GM12878 (cell line): ENCODE measurements around the gene CLDN6. TPM values are rescaled to one million over a fixed set of nuclear protein-coding genes. Genes with fewer than 3 reads are reported as not detected.
A peak's percentile ranks its signal among the peaks of the same experiment; 100 is the strongest.

ENCODE experiments used
- CEBPB ChIP-seq, 2 experiments: fragments of 150-350 bp in 1 of 2; IDR thresholded peaks; 2 replicates each; pipeline ENCODE4 v1.6.1; 2012 to 2014; ENCODE audit warnings: low read depth in 2 of 2, low read length in 2 of 2, borderline replicate concordance in 1 of 2, inconsistent platforms in 1 of 2
- CREM ChIP-seq: IDR thresholded peaks from 2 replicates; pipeline ENCODE4 v1.6.1; 2014; ENCODE audit warnings: antibody characterized with exemption, low read depth
- EGR1 ChIP-seq, 2 experiments: IDR thresholded peaks; 1 replicate in 1 of 2; 2 replicates in 1 of 2; pipeline ENCODE4 v1.6.1; 2011 to 2012; ENCODE audit warnings: low read depth in 2 of 2, low read length in 2 of 2, borderline replicate concordance in 1 of 2, mild to moderate bottlenecking in 1 of 2, moderate library complexity in 1 of 2
- ESRRA ChIP-seq: IDR thresholded peaks from 2 replicates; pipeline ENCODE4 v1.6.1; 2012; ENCODE audit warnings: mild to moderate bottlenecking, low read length, improper control_type of control experiment
- ETV6 ChIP-seq, 2 experiments: fragments of 450-650 bp in 1 of 2; IDR thresholded peaks in 1 of 2; conservative IDR thresholded peaks in 1 of 2; 2 replicates each; pipeline ENCODE4 v1.6.1; 2014; ENCODE audit warnings: antibody characterized with exemption in 1 of 2, borderline replicate concordance in 1 of 2, low read depth in 1 of 2, mild to moderate bottlenecking in 1 of 2, moderate library complexity in 1 of 2
- FOXK2 ChIP-seq: fragments of 450-650 bp; IDR thresholded peaks from 2 replicates; pipeline ENCODE4 v1.6.1; 2017; ENCODE audit warnings: mild to moderate bottlenecking, moderate library complexity
- GATAD2B ChIP-seq: fragments of 450-650 bp; conservative IDR thresholded peaks from 2 replicates; pipeline ENCODE4 v1.6.1; 2017; ENCODE audit warnings: low read depth, mild to moderate bottlenecking, moderate library complexity
- HDAC2 ChIP-seq: fragments of 200-600 bp; sonication (generic); IDR thresholded peaks from 2 replicates; pipeline ENCODE4 v1.6.1; 2017
- HSF1 ChIP-seq: fragments of 150-350 bp; IDR thresholded peaks from 2 replicates; pipeline ENCODE4 v1.6.1; 2014; ENCODE audit warnings: mild to moderate bottlenecking, low read depth, low read length
- KLF5 ChIP-seq: fragments of 450-650 bp; IDR thresholded peaks from 2 replicates; pipeline ENCODE4 v1.6.1; 2014; ENCODE audit warnings: mild to moderate bottlenecking; ENCODE audit not compliant: partially characterized antibody
- MTA2 ChIP-seq: fragments of 450-650 bp; IDR thresholded peaks from 2 replicates; pipeline ENCODE4 v1.6.1; 2016; ENCODE audit warnings: low read depth, mild to moderate bottlenecking, moderate library complexity
- MXI1 ChIP-seq: fragments of 150-350 bp; IDR thresholded peaks from 2 replicates; pipeline ENCODE4 v1.6.1; 2011; ENCODE audit warnings: low read depth, mild to moderate bottlenecking, inconsistent platforms, low read length, improper control_type of control experiment
- MYC ChIP-seq: IDR thresholded peaks from 2 replicates; pipeline ENCODE4 v1.6.1; 2011; ENCODE audit warnings: mild to moderate bottlenecking, low read length, moderate library complexity, inconsistent platforms; ENCODE audit not compliant: insufficient read depth, insufficient replicate concordance, insufficient read length, severe bottlenecking
- NFYB ChIP-seq: IDR thresholded peaks from 2 replicates; pipeline ENCODE4 v1.6.1; 2011; ENCODE audit warnings: low read depth, mild to moderate bottlenecking, low read length, improper control_type of control experiment, moderate library complexity; ENCODE audit not compliant: insufficient read depth
- NR2C1 ChIP-seq: fragments of 450-650 bp; IDR thresholded peaks from 2 replicates; pipeline ENCODE4 v1.6.1; 2017; ENCODE audit warnings: antibody characterized with exemption, mild to moderate bottlenecking, moderate library complexity
- NRF1 ChIP-seq: conservative IDR thresholded peaks from 2 replicates; pipeline ENCODE4 v1.6.1; 2011; ENCODE audit warnings: mild to moderate bottlenecking, low read depth, low read length, improper control_type of control experiment
- RAD21 ChIP-seq: IDR thresholded peaks from 2 replicates; pipeline ENCODE4 v1.6.1; 2011; ENCODE audit warnings: mild to moderate bottlenecking, low read depth, low read length, moderate library complexity; ENCODE audit not compliant: insufficient read depth
- SMAD1 ChIP-seq: fragments of 450-650 bp; IDR thresholded peaks from 2 replicates; pipeline ENCODE4 v1.6.1; 2018; ENCODE audit warnings: mild to moderate bottlenecking, low read depth; ENCODE audit not compliant: partially characterized antibody
- SMC3 ChIP-seq: IDR thresholded peaks from 2 replicates; pipeline ENCODE4 v1.6.1; 2011; ENCODE audit warnings: low read length, improper control_type of control experiment, borderline replicate concordance
- SREBF2 ChIP-seq: IDR thresholded peaks from 2 replicates; pipeline ENCODE4 v1.6.1; 2012; ENCODE audit warnings: mild to moderate bottlenecking, low read length
- YY1 ChIP-seq: IDR thresholded peaks from 2 replicates; pipeline ENCODE4 v1.6.1; 2011; ENCODE audit warnings: low read depth, mild to moderate bottlenecking, low read length
- ZNF207 ChIP-seq: fragments of 450-650 bp; IDR thresholded peaks from 2 replicates; pipeline ENCODE4 v1.6.1; 2014; ENCODE audit warnings: antibody characterized with exemption, mild to moderate bottlenecking, borderline replicate concordance
- ZNF592 ChIP-seq: fragments of 450-650 bp; IDR thresholded peaks from 2 replicates; pipeline ENCODE4 v1.6.1; 2017; ENCODE audit warnings: mild to moderate bottlenecking, moderate library complexity
- ZZZ3 ChIP-seq: IDR thresholded peaks from 2 replicates; pipeline ENCODE4 v1.6.1; 2011; ENCODE audit warnings: low read depth; ENCODE audit not compliant: control insufficient read depth, insufficient read length
- polyA plus RNA-seq, 11 experiments: library from polyadenylated mRNA; depleted of rRNA in 4 of 11; unstranded in 6 of 11; stranded (reverse) in 5 of 11; fragments of >200 nt; fragmentation: Nextera tagmentation in 4 of 11; fragmentation: Illumina TruSeq in 1 of 11; extraction: Ambion mirVana in 4 of 11; extraction: Trizol in 1 of 11; gene quantifications; 1 replicate in 1 of 11; 2 replicates in 10 of 11; pipeline versions ENCODE4 v1.2.1 to v1.2.3, GENCODE V29; 2011 to 2016; ENCODE audit warnings: inconsistent platforms in 2 of 11, missing spikeins in 2 of 11, low read depth in 1 of 11
- total RNA-seq, 4 experiments: library from RNA; depleted of rRNA in 3 of 4; stranded (reverse); fragments of >200 nt in 3 of 4; fragmentation: Illumina TruSeq in 1 of 4; extraction: Trizol in 1 of 4; gene quantifications; 2 replicates each; pipeline versions ENCODE4 v1.2.1 to v1.2.3, GENCODE V29; 2013 to 2021

The CLDN6 gene
- total and polyA plus RNA-seq, 10 of the 15 experiments (the other 5 are each of a cell fraction or from before 2014, with no cell fraction given): 0.15 to 0.26 (median 0.23) TPM; not detected in 7

- TF ChIP-seq NFYB: no peak
- peak; percentile 87 for TF ChIP-seq ZNF592
- TF ChIP-seq RAD21: peak; percentile 93
- TF ChIP-seq MTA2: no peak
- no peak for TF ChIP-seq KLF5
- peak; percentile 61 for TF ChIP-seq NRF1
- no peak for TF ChIP-seq SMAD1
- TF ChIP-seq HDAC2: no peak
- TF ChIP-seq ESRRA: no peak
- no peak for TF ChIP-seq MYC
- TF ChIP-seq CEBPB (IDR thresholded peaks at IDR 0.05; ENCODE audit: borderline replicate concordance in 1 of 2, low read depth in 2 of 2, low read length in 2 of 2): no peak
- peak; percentile 82 for TF ChIP-seq SMC3
- TF ChIP-seq MXI1: peak; percentile 37
- TF ChIP-seq CREM: 0 out of 2 replicates have a peak, but pooled peaks have one; percentile 15
- TF ChIP-seq FOXK2: no peak
- no peak for TF ChIP-seq HSF1
- peak in 1 of 2 experiments; percentile 63; a peak in 2 of 3 replicates for TF ChIP-seq EGR1 (IDR thresholded peaks at IDR 0.05; ENCODE audit: borderline replicate concordance in 1 of 2, low read depth in 2 of 2, low read length in 2 of 2)
- peak; percentile 93 for TF ChIP-seq GATAD2B
- TF ChIP-seq SREBF2: no peak
- no peak for TF ChIP-seq ETV6 (conservative IDR thresholded peaks at IDR 0.05 in 1 of 2, IDR thresholded peaks at IDR 0.05 in 1 of 2; ENCODE audit: borderline replicate concordance in 1 of 2, low read depth in 1 of 2)
- peak; percentile 72 for TF ChIP-seq YY1
- peak; percentile 18; the same call in 1 of the 2 replicates for TF ChIP-seq NR2C1
- TF ChIP-seq ZZZ3: no peak
- TF ChIP-seq ZNF207: no peak
These were observed 41.2 kb upstream of the CLDN6 start (continued) for GRCh38 chr16:3059041-3059722.
